ENCODE data around the gene INHBA.

Gene INHBA

GRCh38 chr7:41685684-41686083 is 17.2 kb downstream of the INHBA start:
- peak; percentile 49 for DNase-seq

GRCh38 chr7:41682422-41682821 is 20.5 kb downstream of the INHBA start:
- no peak for DNase-seq

- DNase-seq: peak; percentile 63
Measured at GRCh38 chr7:41679566-41679965, 23.3 kb downstream of the INHBA start.

DNA sequence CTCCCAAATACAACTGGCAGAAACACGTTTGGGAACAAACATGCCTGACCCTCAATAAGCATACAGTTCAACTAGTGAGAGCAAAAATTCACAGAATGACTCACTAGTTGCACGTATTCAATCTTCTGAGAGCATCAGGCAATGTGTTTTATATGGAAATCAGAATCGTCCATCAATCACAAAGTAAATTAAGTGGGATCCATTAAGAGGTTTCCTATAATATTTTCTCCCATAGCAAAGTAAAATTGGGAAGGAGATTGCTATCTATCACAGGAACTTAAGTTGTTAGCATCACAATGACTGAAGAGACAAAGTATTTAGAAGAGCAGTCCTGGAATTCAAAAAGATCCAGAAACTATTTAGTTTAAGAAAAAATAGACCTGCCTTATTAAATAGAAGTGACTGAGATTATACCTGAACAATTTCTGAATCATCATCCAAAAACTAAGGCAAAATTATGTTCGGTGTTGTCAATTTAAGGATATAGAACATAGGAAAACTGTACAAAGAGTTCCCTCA is 28.3 kb downstream of the INHBA start:
- no peak for DNase-seq

GRCh38 chr7:41661596-41661995 is 41.3 kb downstream of the INHBA start:
- DNase-seq: no peak

GRCh38 chr7:41659539-41659938 is 43.4 kb downstream of the INHBA start:
- DNase-seq: no peak

GRCh38 chr7:41656366-41656765 is 46.5 kb downstream of the INHBA start:
- DNase-seq: peak; percentile 57

- no peak for DNase-seq
Measured at GRCh38 chr7:41655426-41655825, 47.5 kb downstream of the INHBA start.

DNA sequence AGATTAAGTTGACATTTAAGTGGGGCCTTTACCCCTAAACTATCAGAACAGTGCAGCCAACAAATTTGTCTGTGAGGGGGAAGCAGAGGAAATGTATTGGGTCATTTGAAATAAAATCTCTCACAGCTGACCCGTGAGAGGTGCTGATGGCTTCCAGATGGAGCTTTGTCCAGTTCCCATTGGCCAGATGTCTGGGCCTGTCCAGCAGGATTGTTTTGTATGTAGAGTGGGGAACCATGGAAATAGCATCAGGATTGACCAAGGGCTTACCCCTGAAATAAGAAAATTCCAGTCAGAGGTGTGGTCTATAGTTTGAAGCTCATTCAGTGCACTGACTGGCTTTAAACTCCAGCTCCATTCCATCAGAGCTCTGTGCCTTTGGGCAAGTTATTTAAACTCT is 50.6 kb downstream of the INHBA start:
- no peak for DNase-seq

GRCh38 chr7:41648501-41648900 is 54.4 kb downstream of the INHBA start:
- DNase-seq: no peak

DNA sequence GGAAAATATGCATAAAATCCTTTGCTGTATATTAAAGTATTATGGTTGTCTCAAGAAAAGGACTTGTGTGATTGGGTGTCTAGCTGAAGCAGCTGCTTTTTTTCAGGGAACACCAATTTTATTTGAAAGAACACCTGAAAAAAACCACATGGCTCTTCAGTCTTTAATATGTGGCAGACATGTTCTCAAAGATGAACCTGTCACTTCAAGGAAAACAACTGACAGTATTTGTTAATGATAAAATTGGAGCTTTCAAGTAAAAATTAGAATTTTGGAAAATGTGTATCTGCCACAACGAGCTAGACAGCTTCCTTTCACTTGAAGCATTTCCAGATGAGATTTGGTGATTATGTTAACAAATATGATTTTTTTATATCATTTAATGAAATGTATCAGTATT is 59.3 kb downstream of the INHBA start:
- no peak for DNase-seq

DNA sequence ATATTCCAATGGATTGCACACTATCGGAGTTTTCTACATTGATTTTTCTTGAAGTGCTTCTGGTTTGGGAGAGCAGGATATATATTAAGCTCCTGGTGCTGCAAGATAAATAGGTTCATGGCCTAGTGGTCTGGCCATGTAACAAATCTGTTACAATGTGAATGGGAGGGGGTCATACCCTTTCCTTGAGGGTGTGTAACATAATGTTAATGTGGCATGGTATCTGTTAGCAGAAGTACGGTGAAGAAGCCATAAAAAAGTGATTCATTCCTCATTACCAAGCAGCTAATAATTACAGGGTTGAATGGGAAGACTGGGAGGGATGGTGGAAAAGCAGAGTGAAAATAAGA is 61.2 kb downstream of the INHBA start:
- DNase-seq: no peak

- DNase-seq: no peak
Measured at GRCh38 chr7:41641011-41641664, 61.8 kb downstream of the INHBA start.

DNA sequence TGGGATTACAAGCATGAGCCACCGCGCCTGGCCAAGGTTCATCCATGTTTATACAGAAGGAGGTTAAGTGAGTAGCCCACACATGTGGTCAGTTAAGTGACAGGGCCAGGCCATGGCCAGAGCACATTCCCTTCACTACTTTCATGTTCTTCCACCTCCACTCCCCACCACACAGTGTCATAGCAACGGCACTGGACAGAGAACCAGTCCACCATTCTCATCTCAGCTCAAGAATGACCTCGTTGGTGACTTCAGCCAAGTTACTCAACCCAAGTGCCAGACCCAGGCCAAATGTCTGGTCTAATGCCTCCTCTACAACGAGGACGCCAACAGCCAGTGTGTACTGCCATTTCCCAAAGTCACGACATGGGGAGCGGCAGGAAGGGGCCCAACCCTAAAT is 62.4 kb downstream of the INHBA start:
- no peak for DNase-seq

DNA sequence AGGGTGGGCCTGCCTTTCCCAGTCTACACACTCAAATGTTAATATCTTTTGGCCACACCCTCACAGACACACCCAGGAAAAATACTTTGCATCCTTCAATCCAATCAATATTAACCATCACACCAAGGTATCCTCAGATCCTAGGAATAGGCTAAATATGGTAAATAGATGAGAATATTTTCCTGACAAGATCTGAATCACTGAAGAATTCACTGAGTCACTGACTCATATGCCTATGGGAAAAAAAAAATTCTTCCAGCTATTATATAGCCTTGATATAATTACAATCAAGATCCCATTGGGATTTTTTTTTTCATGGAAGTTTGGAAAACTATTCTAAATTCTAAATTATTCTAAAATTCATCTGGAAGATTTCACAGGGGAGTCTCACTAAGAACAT is 65.8 kb downstream of the INHBA start:
- DNase-seq: peak; percentile 43

All from EL (cell line).